Activated T-helper 2 cell treated with anti-CD3 and anti-CD28 coated beads, Interferon-gamma antibody, Interleukin-2, Interleukin-4, amounts not matched to agents 10 μg/mL and 5 μg/mL and 100 μg/mL, durations not matched to agents 14 hours and 24 hours and 36 hours (primary cell): Measurements from ENCODE around the gene NID1. TPM values are rescaled to one million over a fixed set of nuclear protein-coding genes. Genes with fewer than 3 reads are reported as not detected.
"Not testable (repeated sequence)": the region's sequence is repeated elsewhere in the genome, so short reads cannot be mapped to it uniquely, and the experiment has no call there.

Source experiments
- DNase-seq: peaks from one replicate; pipeline ENCODE4 v3.0.0; 2021; ENCODE audit warnings: low spot score
- H3K27ac Mint-ChIP-seq: one replicate; pipeline ENCODE4 v1.8.0; 2021; ENCODE audit warnings: mixed read lengths
- H3K27me3 Mint-ChIP-seq: one replicate; pipeline ENCODE4 v1.8.0; 2021; ENCODE audit warnings: low read depth, mixed read lengths
- H3K36me3 Mint-ChIP-seq: one replicate; pipeline ENCODE4 v1.8.0; 2021; ENCODE audit warnings: low read depth, mixed read lengths
- H3K4me1 Mint-ChIP-seq: one replicate; pipeline ENCODE4 v1.8.0; 2021; ENCODE audit warnings: low read depth, mixed read lengths
- H3K4me3 Mint-ChIP-seq: one replicate; pipeline ENCODE4 v1.8.0; 2021; ENCODE audit warnings: low read depth, mild to moderate bottlenecking, moderate library complexity, mixed read lengths
- H3K9me3 Mint-ChIP-seq: one replicate; pipeline ENCODE4 v1.8.0; 2021; ENCODE audit warnings: mixed read lengths
- intact Hi-C: fragments of 100-400 bp; cut with micrococcal nuclease; formaldehyde crosslinking; loops from one replicate; pipeline ENCODE4 v1.15.1; 2023
- total RNA-seq: library from RNA; stranded (reverse); gene quantifications from 2 replicates; pipeline ENCODE4 v1.2.3, GENCODE V29; 2022

NID1 gene
- total RNA-seq, 1 donor from 2014 or later, result 0.55 TPM

- Mint-ChIP-seq H3K27me3 (peaks cover 5% of the 10 kb centered on the region), H3K4me1 (peaks cover 9% of the 10 kb centered on the region), H3K9me3 (no peaks in the 10 kb centered on the region), H3K4me3 (no peak overlapping the region), H3K27ac (no peak overlapping the region), H3K36me3 (no peaks in the 10 kb centered on the region)
- DNase-seq, result no peak
- intact Hi-C loops, result loop anchor here (2.0 to 10.0 kb wide), 3 partner anchors 422 to 1284 kb away; partner anchors contain the start of genes LGALS8 and MTR
These were observed 38.2 kb upstream of the NID1 start for GRCh38 chr1:236103059-236103458.

GRCh38 chr1:236102611-236103010 is 37.7 kb upstream of the NID1 start:
- Mint-ChIP-seq H3K27ac (no peak overlapping the region), H3K9me3 (no peaks in the 10 kb centered on the region), H3K4me3 (no peak overlapping the region), H3K4me1 (peaks cover 8% of the 10 kb centered on the region), H3K27me3 (peaks cover 5% of the 10 kb centered on the region), H3K36me3 (no peaks in the 10 kb centered on the region)
- DNase-seq, result no peak
- intact Hi-C loops, result loop anchor here (2.0 to 10.0 kb wide), 3 partner anchors 422 to 1284 kb away; partner anchors contain the start of genes LGALS8 and MTR

- H3K4me3 Mint-ChIP-seq, result no peak overlapping the region
- DNase-seq, result no peak
- H3K9me3 Mint-ChIP-seq, result peaks cover 10% of the 10 kb centered on the region
- peaks cover 2% of the 10 kb centered on the region for H3K4me1 Mint-ChIP-seq
- no peak overlapping the region for H3K27ac Mint-ChIP-seq
- intact Hi-C loops, result loop anchor here (2.0 to 10.0 kb wide), 3 partner anchors 423 to 1285 kb away; partner anchors contain the start of genes LGALS8 and MTR
- no peaks in the 10 kb centered on the region for H3K36me3 Mint-ChIP-seq
- H3K27me3 Mint-ChIP-seq, result peaks cover 5% of the 10 kb centered on the region
These were observed 36.6 kb upstream of the NID1 start for GRCh38 chr1:236101233-236102200.

GRCh38 chr1:236100799-236101198 is 35.9 kb upstream of the NID1 start:
- Mint-ChIP-seq H3K4me3 (no peak overlapping the region), H3K27ac (no peak overlapping the region), H3K4me1 (peaks cover 2% of the 10 kb centered on the region), H3K36me3 (no peaks in the 10 kb centered on the region), H3K9me3 (peaks cover 14% of the 10 kb centered on the region), H3K27me3 (peaks cover 5% of the 10 kb centered on the region)
- intact Hi-C loops, result loop anchor here (10.0 kb wide), 2 partner anchors 424 to 694 kb away; partner anchors contain the start of genes LGALS8 and MTR
- DNase-seq, result no peak

GRCh38 chr1:236099355-236099974 is 34.6 kb upstream of the NID1 start:
- no peaks in the 10 kb centered on the region for H3K36me3 Mint-ChIP-seq
- no peak for DNase-seq
- intact Hi-C loops, result no loop called here

GRCh38 chr1:236098267-236098666 is 33.4 kb upstream of the NID1 start:
- no peak for DNase-seq
- peaks cover 20% of the 10 kb centered on the region for H3K9me3 Mint-ChIP-seq
- no peak overlapping the region for H3K4me3 Mint-ChIP-seq
- H3K27ac Mint-ChIP-seq, result no peak overlapping the region
- no peaks in the 10 kb centered on the region for H3K4me1 Mint-ChIP-seq
- intact Hi-C loops, result no loop called here
- H3K36me3 Mint-ChIP-seq, result no peaks in the 10 kb centered on the region
- H3K27me3 Mint-ChIP-seq, result peaks cover 3% of the 10 kb centered on the region

More at GRCh38 chr1:236099355-236099974, 34.6 kb upstream of the NID1 start:
- H3K4me1 Mint-ChIP-seq, result peaks cover 2% of the 10 kb centered on the region
- H3K27me3 Mint-ChIP-seq, result peaks cover 5% of the 10 kb centered on the region
- H3K9me3 Mint-ChIP-seq, result peaks cover 20% of the 10 kb centered on the region
- no peak overlapping the region for H3K27ac Mint-ChIP-seq
- no peak overlapping the region for H3K4me3 Mint-ChIP-seq

- H3K4me3 Mint-ChIP-seq, H3K27me3 Mint-ChIP-seq, intact Hi-C loops, H3K36me3 Mint-ChIP-seq, H3K4me1 Mint-ChIP-seq: not testable (repeated sequence)
- peak overlapping the region; percentile 88 for H3K27ac Mint-ChIP-seq
- H3K9me3 Mint-ChIP-seq, result peaks cover 20% of the 10 kb centered on the region
- DNase-seq, result peak; percentile 77
These were observed 32.0 kb upstream of the NID1 start for GRCh38 chr1:236096660-236097482.

- Mint-ChIP-seq H3K27me3 (peaks cover 3% of the 10 kb centered on the region), H3K27ac (no peak overlapping the region), H3K4me3 (no peak overlapping the region), H3K9me3 (peaks cover 20% of the 10 kb centered on the region), H3K4me1 (no peaks in the 10 kb centered on the region), H3K36me3 (no peaks in the 10 kb centered on the region)
- intact Hi-C loops, result no loop called here
- no peak for DNase-seq
These were observed 31.0 kb upstream of the NID1 start for GRCh38 chr1:236095705-236096520.

GRCh38 chr1:236092899-236093298 is 28.0 kb upstream of the NID1 start:
- Mint-ChIP-seq H3K27me3 (peaks cover 3% of the 10 kb centered on the region), H3K4me3 (no peak overlapping the region), H3K36me3 (no peaks in the 10 kb centered on the region), H3K4me1 (no peaks in the 10 kb centered on the region), H3K27ac (no peak overlapping the region), H3K9me3 (peaks cover 20% of the 10 kb centered on the region)
- intact Hi-C loops, result no loop called here
- DNase-seq, result no peak

GRCh38 chr1:236091933-236092318 is 27.0 kb upstream of the NID1 start:
- H3K36me3 Mint-ChIP-seq, result no peaks in the 10 kb centered on the region
- no peak overlapping the region for H3K4me3 Mint-ChIP-seq
- H3K27ac Mint-ChIP-seq, result no peak overlapping the region
- DNase-seq, result no peak
- peaks cover 14% of the 10 kb centered on the region for H3K9me3 Mint-ChIP-seq
- H3K27me3 Mint-ChIP-seq, result peaks cover 5% of the 10 kb centered on the region
- intact Hi-C loops, result no loop called here
- no peaks in the 10 kb centered on the region for H3K4me1 Mint-ChIP-seq

- intact Hi-C loops, result no loop called here
- Mint-ChIP-seq H3K4me3 (no peak overlapping the region), H3K36me3 (no peaks in the 10 kb centered on the region), H3K27ac (no peak overlapping the region), H3K9me3 (peaks cover 5% of the 10 kb centered on the region), H3K27me3 (peaks cover 5% of the 10 kb centered on the region), H3K4me1 (no peaks in the 10 kb centered on the region)
- DNase-seq, result no peak
These were observed 25.9 kb upstream of the NID1 start for GRCh38 chr1:236090741-236091147.
